ENCODE data around the gene AQP7.
"Not testable (repeated sequence)": the region's sequence is repeated elsewhere in the genome, so short reads cannot be mapped to it uniquely, and the experiment has no call there.

AQP7 gene

GRCh38 chr9:33366979-33367480 lies 35.3 kb downstream of the AQP7 start:
- no peak for DNase-seq

GRCh38 chr9:33364814-33365213 lies 37.6 kb downstream of the AQP7 start:
- not testable (repeated sequence) for DNase-seq

- no peak for DNase-seq
These were observed 38.2 kb downstream of the AQP7 start for GRCh38 chr9:33364127-33364526.

- DNase-seq = not testable (repeated sequence)
These were observed 43.7 kb downstream of the AQP7 start for GRCh38 chr9:33358641-33359040.

- no peak for DNase-seq
These were observed 46.4 kb downstream of the AQP7 start for GRCh38 chr9:33355933-33356332.

GRCh38 chr9:33354651-33355211 lies 47.6 kb downstream of the AQP7 start:
- DNase-seq = no peak

- DNase-seq = no peak
These were observed 50.8 kb downstream of the AQP7 start for GRCh38 chr9:33351547-33351946.

- DNase-seq = no peak
These were observed 52.1 kb downstream of the AQP7 start for GRCh38 chr9:33350310-33350709.

GRCh38 chr9:33349743-33350142 lies 52.6 kb downstream of the AQP7 start:
- no peak for DNase-seq

- no peak for DNase-seq
These were observed 53.4 kb downstream of the AQP7 start for GRCh38 chr9:33348998-33349397.

GRCh38 chr9:33346564-33346963 lies 55.8 kb downstream of the AQP7 start:
- no peak for DNase-seq

GRCh38 chr9:33344145-33344544 lies 58.2 kb downstream of the AQP7 start:
- DNase-seq = no peak

- DNase-seq = no peak
These were observed 61.2 kb downstream of the AQP7 start for GRCh38 chr9:33341182-33341581.

- DNase-seq = no peak
These were observed 62.2 kb downstream of the AQP7 start for GRCh38 chr9:33340186-33340585.

Data from activated T-cell treated with anti-CD3 and anti-CD28 coated beads, Interleukin-2, amount 50 U/mL, for 1 hour (primary cell).